HG02884 (cell line): ENCODE results near the gene CNKSR1.
"Not testable (repeated sequence)": the region's sequence is repeated elsewhere in the genome, so short reads cannot be mapped to it uniquely, and the experiment has no call there.

Experiments used
- ATAC-seq: cut with Tn5 transposase; IDR thresholded peaks from one replicate; pipeline ENCODE4 v1.9.1; 2021; ENCODE audit warnings: mild to moderate bottlenecking, moderate library complexity; ENCODE audit not compliant: unreplicated experiment

CNKSR1 gene

GRCh38 chr1:26224606-26225005 is 47.3 kb downstream of the CNKSR1 start:
- ATAC-seq: no peak

- ATAC-seq: no peak
Measured at GRCh38 chr1:26225033-26225831, 47.9 kb downstream of the CNKSR1 start.

- ATAC-seq: not testable (repeated sequence)
Measured at GRCh38 chr1:26230682-26231081, 53.4 kb downstream of the CNKSR1 start.

- ATAC-seq: peak; percentile 82
Measured at GRCh38 chr1:26233903-26234643, 56.8 kb downstream of the CNKSR1 start, which contains the start of gene CEP85. Gene CEP85, plus strand, starts transcription at chr1:26234200. Its CDS starts 5,584 bp downstream, at chr1:26239784.

GRCh38 chr1:26234644-26235370 is 57.5 kb downstream of the CNKSR1 start:
- no peak for ATAC-seq

- ATAC-seq: no peak
Measured at GRCh38 chr1:26237230-26237966, 60.1 kb downstream of the CNKSR1 start.
